SU-DHL-6 (cell line): Measurements from ENCODE around the gene HCFC2.
"Not testable (repeated sequence)": the region's sequence is repeated elsewhere in the genome, so short reads cannot be mapped to it uniquely, and the experiment has no call there.

ENCODE experiments used
- H2AFZ ChIP-seq: fragments of 200-600 bp; sonication (generic); 2 replicates; pipeline ENCODE4 v1.6.1; 2014; ENCODE audit warnings: low read depth, mild to moderate bottlenecking, moderate library complexity, mixed read lengths, antibody characterized with exemption, low read length; ENCODE audit not compliant: severe bottlenecking
- H3F3A ChIP-seq: fragments of 200-600 bp; shearing (Covaris generic); 2 replicates; pipeline ENCODE4 v1.6.0; 2016; ENCODE audit warnings: antibody characterized with exemption, mild to moderate bottlenecking; ENCODE audit not compliant: insufficient read depth
- H3K27ac ChIP-seq: fragments of 200-600 bp; sonication (generic); 2 replicates; pipeline ENCODE4 v1.5.1; 2016; ENCODE audit warnings: low read depth, mild to moderate bottlenecking, low read length, moderate library complexity, mixed read lengths
- H3K27me3 ChIP-seq: fragments of 200-600 bp; sonication (generic), shearing (Covaris generic); 2 replicates; pipeline ENCODE4 v1.6.0; 2014; ENCODE audit warnings: mild to moderate bottlenecking, low read length
- H3K36me3 ChIP-seq: fragments of 200-600 bp; sonication (generic); 2 replicates; pipeline ENCODE4 v1.6.1; 2014; ENCODE audit warnings: mild to moderate bottlenecking, low read length, mixed read lengths
- H3K4me2 ChIP-seq: fragments of 300-600, 200-600 bp; shearing (Covaris generic), sonication (generic); 2 replicates; pipeline ENCODE4 v1.6.0; 2014; ENCODE audit warnings: low read length, low read depth, mild to moderate bottlenecking; ENCODE audit not compliant: poor library complexity, severe bottlenecking
- H3K4me3 ChIP-seq: fragments of 200-600 bp; sonication (generic); 2 replicates; pipeline ENCODE4 v1.5.1; 2014; ENCODE audit warnings: antibody characterized with exemption, low read length, mild to moderate bottlenecking, mixed read lengths; ENCODE audit not compliant: insufficient read depth, poor library complexity, severe bottlenecking
- H3K79me2 ChIP-seq: fragments of 200-600 bp; sonication (generic); 2 replicates; pipeline ENCODE4 v1.6.1; 2014; ENCODE audit warnings: mild to moderate bottlenecking, low read length, moderate library complexity; ENCODE audit not compliant: insufficient read depth
- H3K9ac ChIP-seq: fragments of 200-600 bp; sonication (generic); 2 replicates; pipeline ENCODE4 v1.7.0; 2014; ENCODE audit warnings: mild to moderate bottlenecking, low read length
- H3K9me2 ChIP-seq: fragments of 200-600 bp; sonication (generic); replicated peaks from 2 replicates; pipeline ENCODE4 v1.6.1; 2014; ENCODE audit warnings: low read length; ENCODE audit not compliant: insufficient read depth
- H3K9me3 ChIP-seq: fragments of 200-600 bp; sonication (generic); 2 replicates; pipeline ENCODE4 v1.6.1; 2014; ENCODE audit warnings: low read length, mixed read lengths; ENCODE audit not compliant: insufficient read depth
- H4K20me1 ChIP-seq: fragments of 200-600 bp; sonication (generic); 2 replicates; pipeline ENCODE4 v1.6.1; 2014; ENCODE audit warnings: low read depth, mild to moderate bottlenecking, antibody characterized with exemption, low read length, moderate library complexity, mixed read lengths
- EZH2phosphoT487 ChIP-seq: fragments of 200-600 bp; sonication (generic), shearing (Covaris generic); conservative IDR thresholded peaks from 2 replicates; pipeline ENCODE4 v1.6.1; 2018; ENCODE audit warnings: mild to moderate bottlenecking, antibody characterized with exemption, low read length, moderate library complexity, mixed read lengths
- TF ChIP-seq, protein P1 (sequence below): fragments of 200-600 bp; sonication (generic); IDR thresholded peaks from one replicate; pipeline ENCODE4 v1.5.1; 2017; ENCODE audit warnings: antibody characterized with exemption, mild to moderate bottlenecking, low read length, moderate library complexity; ENCODE audit not compliant: insufficient read depth, poor library complexity, severe bottlenecking

Gene HCFC2

DNA sequence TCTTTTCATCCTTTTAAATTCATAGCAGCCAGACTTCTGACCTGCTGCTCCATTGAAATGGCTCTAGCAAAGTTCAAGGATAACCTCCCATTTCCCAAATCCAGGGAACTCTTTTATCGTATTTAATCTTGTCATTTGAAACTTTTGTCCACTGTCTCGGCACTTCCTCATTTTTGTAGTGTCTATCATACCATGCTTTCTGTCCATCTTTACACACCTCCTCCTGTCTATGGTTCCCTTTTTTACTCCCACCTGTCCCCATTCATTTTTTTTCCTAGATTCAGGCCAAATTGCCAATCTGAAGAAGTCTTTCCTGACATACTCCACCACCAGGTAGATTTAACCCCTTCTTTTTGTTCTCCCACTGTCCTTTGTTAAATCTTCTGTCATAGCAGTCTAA lies 42.6 kb downstream of the HCFC2 start:
- Histone ChIP-seq H3F3A (peaks cover 3% of the 10 kb centered on the region; the same call in 1 of the 2 replicates), H3K4me2 (no peak overlapping the region), H4K20me1 (no peaks in the 10 kb centered on the region), H3K79me2 (no peaks in the 10 kb centered on the region), H2AFZ (no peak overlapping the region), H3K9me2 (no peaks in the 10 kb centered on the region), H3K36me3 (peaks cover 6% of the 10 kb centered on the region; the same call in 1 of the 2 replicates), H3K27me3 (no peaks in the 10 kb centered on the region), H3K9ac (no peak overlapping the region), H3K27ac (no peak overlapping the region), H3K9me3 (no peaks in the 10 kb centered on the region), H3K4me3 (no peak overlapping the region)
- TF ChIP-seq, protein P1, sequence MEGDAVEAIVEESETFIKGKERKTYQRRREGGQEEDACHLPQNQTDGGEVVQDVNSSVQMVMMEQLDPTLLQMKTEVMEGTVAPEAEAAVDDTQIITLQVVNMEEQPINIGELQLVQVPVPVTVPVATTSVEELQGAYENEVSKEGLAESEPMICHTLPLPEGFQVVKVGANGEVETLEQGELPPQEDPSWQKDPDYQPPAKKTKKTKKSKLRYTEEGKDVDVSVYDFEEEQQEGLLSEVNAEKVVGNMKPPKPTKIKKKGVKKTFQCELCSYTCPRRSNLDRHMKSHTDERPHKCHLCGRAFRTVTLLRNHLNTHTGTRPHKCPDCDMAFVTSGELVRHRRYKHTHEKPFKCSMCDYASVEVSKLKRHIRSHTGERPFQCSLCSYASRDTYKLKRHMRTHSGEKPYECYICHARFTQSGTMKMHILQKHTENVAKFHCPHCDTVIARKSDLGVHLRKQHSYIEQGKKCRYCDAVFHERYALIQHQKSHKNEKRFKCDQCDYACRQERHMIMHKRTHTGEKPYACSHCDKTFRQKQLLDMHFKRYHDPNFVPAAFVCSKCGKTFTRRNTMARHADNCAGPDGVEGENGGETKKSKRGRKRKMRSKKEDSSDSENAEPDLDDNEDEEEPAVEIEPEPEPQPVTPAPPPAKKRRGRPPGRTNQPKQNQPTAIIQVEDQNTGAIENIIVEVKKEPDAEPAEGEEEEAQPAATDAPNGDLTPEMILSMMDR = no peak
- no peak for TF ChIP-seq EZH2phosphoT487

DNA sequence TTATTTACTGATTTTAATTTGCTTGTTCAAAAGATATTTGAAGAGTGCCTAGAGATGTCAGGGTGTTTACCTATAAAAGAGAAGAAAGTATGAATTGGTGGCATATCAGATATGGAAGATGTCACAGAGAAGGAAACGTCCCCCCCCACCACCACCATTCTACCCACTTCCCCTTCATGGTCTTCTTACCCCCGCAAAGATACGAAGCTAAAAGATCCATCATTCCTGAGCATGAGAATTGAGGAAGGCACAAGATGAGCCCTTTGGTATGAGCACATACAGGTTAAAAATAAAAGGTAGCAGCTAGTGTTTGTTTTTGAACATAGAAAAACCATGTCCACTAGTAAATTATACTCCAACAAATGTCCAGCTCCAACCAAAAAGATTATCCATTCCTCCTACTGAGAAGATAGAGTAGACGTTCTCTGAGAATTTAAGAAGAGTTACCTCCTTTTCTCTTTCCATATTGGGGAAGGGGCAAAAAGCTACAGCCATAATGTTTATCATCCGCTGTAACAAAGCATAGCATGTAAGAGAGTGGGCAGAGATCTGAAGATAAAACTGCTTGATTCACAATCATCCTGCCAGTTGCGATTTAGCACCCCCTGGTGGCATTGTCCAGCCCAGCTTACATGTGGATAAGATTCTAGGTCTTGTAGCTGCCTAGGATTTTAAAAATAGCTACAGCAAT lies 44.6 kb downstream of the HCFC2 start:
- Histone ChIP-seq H3K36me3 (peaks cover 3% of the 10 kb centered on the region; the same call in 1 of the 2 replicates), H3K27ac (no peak overlapping the region), H3K27me3 (no peaks in the 10 kb centered on the region), H3K79me2 (no peaks in the 10 kb centered on the region), H3K4me3 (no peak overlapping the region), H3K9me2 (no peaks in the 10 kb centered on the region), H2AFZ (no peak overlapping the region), H4K20me1 (no peaks in the 10 kb centered on the region), H3F3A (peaks cover 6% of the 10 kb centered on the region; the same call in 1 of the 2 replicates), H3K4me2 (no peak overlapping the region), H3K9ac (no peak overlapping the region), H3K9me3 (no peaks in the 10 kb centered on the region)
- TF ChIP-seq, protein P1 = peak; percentile 78
- TF ChIP-seq EZH2phosphoT487 = no peak

DNA sequence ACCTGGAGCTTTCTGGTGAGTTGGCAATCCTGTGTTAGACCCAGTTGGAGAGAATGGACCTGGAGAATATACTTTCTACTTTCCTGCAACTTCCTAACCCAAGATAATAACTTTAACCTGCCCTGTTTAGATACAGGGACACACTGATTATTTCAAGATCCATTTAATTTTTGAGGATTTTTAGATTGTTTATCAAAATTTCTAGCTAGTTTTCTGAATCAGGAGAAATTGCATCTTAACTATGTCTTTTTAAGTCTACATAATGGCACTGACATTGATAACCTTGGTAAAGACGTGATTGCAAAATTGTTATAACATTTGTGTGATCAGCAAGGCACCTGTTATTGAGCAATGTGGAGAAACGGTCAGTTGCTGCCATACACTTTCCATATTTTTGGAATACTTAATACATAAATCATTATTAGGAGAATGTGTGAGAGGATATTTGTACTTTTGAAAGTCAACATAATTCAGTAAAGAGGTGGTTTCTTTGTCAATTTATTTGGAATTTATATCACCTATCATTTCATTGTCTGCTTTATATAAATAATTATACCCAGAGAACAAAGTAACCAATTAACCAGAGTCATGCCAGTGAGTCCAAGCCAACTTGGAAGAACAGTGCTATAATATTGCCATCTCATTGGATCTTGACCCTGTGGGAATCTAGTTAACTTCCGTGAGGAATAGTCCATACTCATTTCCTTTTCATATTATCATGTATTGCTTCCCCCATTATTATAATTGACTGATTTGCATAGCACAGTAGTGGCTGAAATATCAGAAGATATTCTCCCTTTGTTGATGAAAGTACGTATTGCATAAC lies 45.3 kb downstream of the HCFC2 start:
- Histone ChIP-seq H3K9ac (no peak overlapping the region), H3K9me2 (no peaks in the 10 kb centered on the region), H3K79me2 (no peaks in the 10 kb centered on the region), H3K4me2 (no peak overlapping the region), H2AFZ (no peak overlapping the region), H3K4me3 (no peak overlapping the region), H3F3A (peaks cover 6% of the 10 kb centered on the region; the same call in 1 of the 2 replicates), H3K9me3 (no peaks in the 10 kb centered on the region), H4K20me1 (no peaks in the 10 kb centered on the region), H3K36me3 (no peaks in the 10 kb centered on the region), H3K27ac (no peak overlapping the region), H3K27me3 (no peaks in the 10 kb centered on the region)
- TF ChIP-seq, protein P1 = no peak
- TF ChIP-seq EZH2phosphoT487 = no peak

GRCh38 chr12:104114834-104115586 lies 50.7 kb downstream of the HCFC2 start:
- H3K27ac ChIP-seq, H3K9me2 ChIP-seq, H3K4me3 ChIP-seq, H2AFZ ChIP-seq, H3K9ac ChIP-seq, H3K79me2 ChIP-seq, H3K4me2 ChIP-seq, H3F3A ChIP-seq, H3K36me3 ChIP-seq, H4K20me1 ChIP-seq, H3K9me3 ChIP-seq, H3K27me3 ChIP-seq: not testable (repeated sequence)
